Ovary (tissue), 9 donors: ENCODE measurements around the gene SIK3. TPM values are rescaled to one million over a fixed set of nuclear protein-coding genes. Genes with fewer than 3 reads are reported as not detected.

Experiments
- DNase-seq, 5 donors: peaks; one replicate each; pipeline ENCODE4 v3.0.0-alpha.2; 2019 to 2020
- H3K27ac ChIP-seq, 2 donors: fragments of 200-600 bp; one replicate each; pipeline versions ENCODE4 v1.5.1 to v1.8.0; 2019 to 2022
- H3K27me3 ChIP-seq: fragments of 200-600 bp; one replicate; pipeline ENCODE4 v1.8.0; 2022
- H3K36me3 ChIP-seq: fragments of 200-600 bp; sonication (generic); one replicate; pipeline ENCODE4 v1.5.1; 2019
- H3K4me1 ChIP-seq: one replicate; pipeline ENCODE4 v1.8.1; 2013; ENCODE audit warnings: mild to moderate bottlenecking, moderate library complexity; ENCODE audit not compliant: insufficient read depth
- H3K4me3 ChIP-seq: fragments of 200-600 bp; sonication (generic); one replicate; pipeline ENCODE4 v1.5.1; 2017
- H3K9me3 ChIP-seq, 2 donors: fragments of 200-600 bp in 1 of 2; sonication (generic) in 1 of 2; one replicate each; pipeline versions ENCODE4 v1.5.1 to v1.8.1; 2013 to 2019; ENCODE audit warnings: mild to moderate bottlenecking in 1 of 2, moderate library complexity in 1 of 2
- CTCF ChIP-seq, 3 donors: fragments of 450-650 bp in 2 of 3; fragments of 200-600 bp in 1 of 3; IDR thresholded peaks; one replicate each; pipeline versions ENCODE4 v1.5.1 to v1.8.0; 2016 to 2022; ENCODE audit warnings: antibody characterized with exemption in 3 of 3, mild to moderate bottlenecking in 1 of 3
- EP300 ChIP-seq: sonication (generic); formaldehyde crosslinking; IDR thresholded peaks from one replicate; pipeline ENCODE4 v1.6.1; 2017; ENCODE audit warnings: antibody characterized with exemption
- POLR2A ChIP-seq: fragments of 450-650 bp; IDR thresholded peaks from one replicate; pipeline ENCODE4 v1.6.1; 2017; ENCODE audit warnings: antibody characterized with exemption, mild to moderate bottlenecking, moderate library complexity
- WGBS, 3 donors: extraction: QIAGEN DNeasy Blood & Tissue Kit in 1 of 3; methylation state at CpG; one replicate each; pipeline versions ENCODE4 v1.1.5 to v1.1.7; 2013 to 2017; 5-methylcytosine and 5-hydroxymethylcytosine counted together
- intact Hi-C, 4 donors: fragments of 100-400 bp; cut with DNase I; formaldehyde crosslinking; loops; one replicate each; pipeline versions ENCODE4 v1.11.0 to v1.15.1; 2022 to 2023
- polyA plus RNA-seq, 2 donors: library from polyadenylated mRNA; stranded (reverse); fragments of 200-250 nt in 1 of 2; fragments of 350-450 nt in 1 of 2; fragmentation: Illumina TruSeq in 1 of 2; extraction: RNeasy Lipid Tissue Mini Kit (QIAGEN cat#74804) in 1 of 2; gene quantifications; one replicate each; pipeline ENCODE4 v1.2.3, GENCODE V29; 2013 to 2014
- total RNA-seq, 7 donors: library from RNA; depleted of rRNA in 2 of 7; stranded (reverse); fragments of >200 nt in 2 of 7; fragmentation: NEBNext Ultra II Directional in 3 of 7; extraction: Animal tissue kit (Norgen Biotek cat#: 25700) in 3 of 7; gene quantifications; one replicate each; pipeline versions ENCODE4 v1.1.0 to v1.2.4, GENCODE V29; 2016 to 2023
- donor health status: DM: no; HTN: no; CAD: no; lungs with moderate emphysema.
- donor health status: DM: no; HTN: no; CAD: no.
- donor health status: Bipolar disorder and iron deficiency.
- donor health status: DM: yes; HTN: yes; CAD: no.
- donor health status: DM: no; HTN: no; CAD: no.
- donor health status: DM: yes; HTN: yes; CAD: no.

Gene SIK3
- total and polyA plus RNA-seq, 9 donors: 18.3 to 134 (median 56.2) TPM

- Histone ChIP-seq H3K36me3 (no peaks in the 10 kb centered on the region), H3K9me3 (no peaks in the 10 kb centered on the region), H3K27ac (no peak overlapping the region), H3K4me3 (no peak overlapping the region), H3K4me1 (no peaks in the 10 kb centered on the region), H3K27me3 (no peaks in the 10 kb centered on the region)
- DNase-seq: no peak
- TF ChIP-seq POLR2A (no peak), EP300 (no peak), CTCF (IDR thresholded peaks at IDR 0.05) (no peak)
- intact Hi-C loops: no loop called here
- WGBS, 3 donors: 73 to 78% (median 74%) methylated on average over 5 of the region's 5 CpGs
These were observed 275.7 kb downstream of the SIK3 start for GRCh38 chr11:116822575-116822974.

GRCh38 chr11:116821050-116821918, 276.9 kb downstream of the SIK3 start:
- Histone ChIP-seq H3K27me3 (no peaks in the 10 kb centered on the region), H3K4me3 (no peak overlapping the region), H3K4me1 (no peaks in the 10 kb centered on the region), H3K9me3 (no peaks in the 10 kb centered on the region), H3K27ac (no peak overlapping the region), H3K36me3 (no peaks in the 10 kb centered on the region)
- intact Hi-C loops: no loop called here
- TF ChIP-seq CTCF (IDR thresholded peaks at IDR 0.05) (no peak), POLR2A (no peak), EP300 (no peak)
- 88 to 90% (median 89%) methylated on average over 51 of the region's 51 CpGs for WGBS, 3 donors
- DNase-seq: no peak

- H3K9me3 ChIP-seq: no peaks in the 10 kb centered on the region
- H3K4me3 ChIP-seq: no peak overlapping the region
- no peak overlapping the region for H3K27ac ChIP-seq
- WGBS, 3 donors: 87 to 93% (median 92%) methylated on average over 9 of the region's 9 CpGs
- no peaks in the 10 kb centered on the region for H3K4me1 ChIP-seq
- H3K27me3 ChIP-seq: no peaks in the 10 kb centered on the region
- TF ChIP-seq EP300 (no peak), POLR2A (no peak), CTCF (IDR thresholded peaks at IDR 0.05) (no peak)
- intact Hi-C loops: no loop called here
- DNase-seq: no peak
- no peaks in the 10 kb centered on the region for H3K36me3 ChIP-seq
These were observed 279.2 kb downstream of the SIK3 start for GRCh38 chr11:116819049-116819448.

- H3K4me1 ChIP-seq: no peaks in the 10 kb centered on the region
- no peak overlapping the region for H3K4me3 ChIP-seq
- WGBS, 3 donors: 70 to 83% (median 79%) methylated on average over 6 of the region's 6 CpGs
- H3K27me3 ChIP-seq: no peaks in the 10 kb centered on the region
- intact Hi-C loops: no loop called here
- DNase-seq: no peak
- TF ChIP-seq EP300 (no peak), POLR2A (no peak), CTCF (IDR thresholded peaks at IDR 0.05) (no peak)
- no peaks in the 10 kb centered on the region for H3K9me3 ChIP-seq
- H3K36me3 ChIP-seq: no peaks in the 10 kb centered on the region
- no peak overlapping the region for H3K27ac ChIP-seq
These were observed 283.7 kb downstream of the SIK3 start for GRCh38 chr11:116814502-116814901.
